ENCODE measurements around the gene PTPN2.

PTPN2 gene

DNA sequence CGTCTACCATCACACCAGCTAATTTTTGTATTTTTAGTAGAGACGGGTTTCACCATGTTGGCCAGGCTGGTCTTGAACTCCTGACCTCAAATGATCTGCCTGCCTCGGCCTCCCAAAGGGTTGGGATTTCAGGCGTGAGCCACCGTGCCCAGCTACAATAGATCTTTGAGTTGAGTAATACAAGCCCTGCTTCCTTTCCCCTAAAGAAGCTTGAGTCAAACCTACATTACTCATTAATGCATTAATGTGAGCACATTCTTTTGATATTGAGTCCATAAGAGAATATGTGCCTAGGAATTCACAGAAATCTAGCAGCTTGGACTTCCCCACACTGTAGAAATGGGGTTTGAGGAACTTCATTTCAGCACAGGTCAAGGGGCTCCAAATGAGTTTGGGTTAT, 141.6 kb downstream of the PTPN2 start:
- no peak for DNase-seq

Measured in T-helper 2 cell (primary cell).